ENCODE data around the gene CES2. TPM values are rescaled to one million over a fixed set of nuclear protein-coding genes. Genes with fewer than 3 reads are reported as not detected.
A peak's percentile ranks its signal among the peaks of the same experiment; 100 is the strongest.

Gene CES2
- total RNA-seq, 1 experiment from 2014 or later: 37.6 TPM

DNA sequence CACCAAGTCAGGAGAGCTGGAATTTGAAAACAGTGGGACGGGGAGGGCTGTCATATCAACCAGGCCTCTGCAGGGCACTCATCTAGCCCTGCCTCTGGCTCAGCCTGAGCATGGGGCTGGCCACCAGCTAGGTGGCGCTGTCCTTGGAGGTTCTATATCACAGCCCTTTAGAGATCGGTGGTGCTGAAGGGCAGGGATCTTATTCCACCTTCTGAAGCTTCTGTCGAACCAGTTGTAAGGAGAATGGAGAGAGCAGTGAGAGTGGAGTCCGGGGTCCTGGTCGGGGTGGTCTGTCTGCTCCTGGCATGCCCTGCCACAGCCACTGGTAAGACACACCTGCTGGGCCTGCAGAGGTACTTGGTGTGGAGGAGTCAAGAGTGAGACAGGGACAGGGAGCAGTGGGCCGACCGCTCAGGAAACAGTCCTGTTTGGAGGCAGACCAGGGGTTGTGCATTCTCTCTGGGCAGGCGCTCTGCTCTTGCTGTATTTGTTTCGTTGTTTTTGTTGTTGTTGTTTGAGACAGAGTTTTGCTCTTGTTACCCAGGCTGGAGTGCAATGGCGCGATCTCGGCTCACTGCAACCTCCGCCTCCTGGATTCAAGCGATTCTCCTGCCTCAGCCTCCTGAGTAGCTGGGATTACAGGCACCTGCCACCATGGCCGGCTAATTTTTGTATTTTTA is 25.9 kb downstream of the CES2 start, which contains the start of gene CES3:
Gene CES3 (plus strand): TSS at position 202 of the 680 bp plus-strand sequence. CDS start 42 bp downstream, at position 244.
- H3K4me1 ChIP-seq (ENCODE audit: insufficient read depth, low read length, poor library complexity, severe bottlenecking): peaks cover 4% of the 10 kb centered on the region
- intact Hi-C loops (cut with micrococcal nuclease; ENCODE audit: unreplicated experiment): no loop called here
- DNase-seq (ENCODE audit: low spot score): peak; percentile 88
- ChIA-PET POLR2A (ENCODE audit: low non-redundant PET) (no interaction called here), CTCF (interaction anchor here (1.1 to 2.6 kb wide), 3 partner anchors 9 to 194 kb away, joined by 3 to 10 read pairs (median 3); no protein-coding TSS in a partner anchor)
- H3K27me3 ChIP-seq (replicated peaks; ENCODE audit: insufficient read depth, low read depth, low read length, poor library complexity): no peaks in the 10 kb centered on the region
- H3K36me3 ChIP-seq (ENCODE audit: insufficient read depth, low read length, poor library complexity, severe bottlenecking): no peaks in the 10 kb centered on the region
- no peaks in the 10 kb centered on the region for H3K9me3 ChIP-seq (ENCODE audit: low read depth, low read length, poor library complexity, severe bottlenecking)
- no TSS peak for BruUV-seq (replicated peaks)
- no peak within 1 kb of the TSS for H3K27ac ChIP-seq (ENCODE audit: low read depth, low read length, poor library complexity, severe bottlenecking)
- no peak for TF ChIP-seq EZH2 (IDR thresholded peaks at IDR 0.05; ENCODE audit: borderline replicate concordance, low read depth, low read length, poor library complexity, severe bottlenecking)
- TF ChIP-seq, protein P1, sequence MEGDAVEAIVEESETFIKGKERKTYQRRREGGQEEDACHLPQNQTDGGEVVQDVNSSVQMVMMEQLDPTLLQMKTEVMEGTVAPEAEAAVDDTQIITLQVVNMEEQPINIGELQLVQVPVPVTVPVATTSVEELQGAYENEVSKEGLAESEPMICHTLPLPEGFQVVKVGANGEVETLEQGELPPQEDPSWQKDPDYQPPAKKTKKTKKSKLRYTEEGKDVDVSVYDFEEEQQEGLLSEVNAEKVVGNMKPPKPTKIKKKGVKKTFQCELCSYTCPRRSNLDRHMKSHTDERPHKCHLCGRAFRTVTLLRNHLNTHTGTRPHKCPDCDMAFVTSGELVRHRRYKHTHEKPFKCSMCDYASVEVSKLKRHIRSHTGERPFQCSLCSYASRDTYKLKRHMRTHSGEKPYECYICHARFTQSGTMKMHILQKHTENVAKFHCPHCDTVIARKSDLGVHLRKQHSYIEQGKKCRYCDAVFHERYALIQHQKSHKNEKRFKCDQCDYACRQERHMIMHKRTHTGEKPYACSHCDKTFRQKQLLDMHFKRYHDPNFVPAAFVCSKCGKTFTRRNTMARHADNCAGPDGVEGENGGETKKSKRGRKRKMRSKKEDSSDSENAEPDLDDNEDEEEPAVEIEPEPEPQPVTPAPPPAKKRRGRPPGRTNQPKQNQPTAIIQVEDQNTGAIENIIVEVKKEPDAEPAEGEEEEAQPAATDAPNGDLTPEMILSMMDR (conservative IDR thresholded peaks at IDR 0.05; ENCODE audit: low read depth, low read length): peak; percentile 99
- H3K4me3 ChIP-seq (ENCODE audit: low read depth, low read length, poor library complexity, severe bottlenecking): peak within 1 kb of the TSS; percentile 30

DNA sequence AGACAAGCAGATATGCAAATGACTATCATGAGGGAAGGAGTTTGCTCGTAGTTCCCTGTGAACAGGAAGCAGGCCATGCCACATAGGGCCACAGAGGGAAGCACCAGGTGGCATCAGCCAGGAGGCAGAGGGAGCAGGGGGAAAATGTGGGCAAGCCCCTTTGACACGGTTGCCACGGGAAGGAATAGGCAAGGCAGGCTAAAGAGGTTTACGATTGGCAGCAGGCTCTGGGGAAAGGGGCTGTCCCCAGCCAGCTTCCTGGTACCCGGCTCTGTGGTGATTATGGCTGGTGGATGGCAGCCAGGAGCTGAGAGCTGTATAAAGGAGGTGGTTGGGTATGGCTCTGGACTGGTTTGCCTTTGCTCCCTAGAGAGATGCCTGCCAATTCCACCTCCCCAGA is 26.6 kb downstream of the CES2 start:
- TF ChIP-seq, protein P1 (conservative IDR thresholded peaks at IDR 0.05; ENCODE audit: low read depth, low read length): no peak
- no peak for TF ChIP-seq EZH2 (IDR thresholded peaks at IDR 0.05; ENCODE audit: borderline replicate concordance, low read depth, low read length, poor library complexity, severe bottlenecking)
- no peaks in the 10 kb centered on the region for H3K9me3 ChIP-seq (ENCODE audit: low read depth, low read length, poor library complexity, severe bottlenecking)
- no peaks in the 10 kb centered on the region for H3K36me3 ChIP-seq (ENCODE audit: insufficient read depth, low read length, poor library complexity, severe bottlenecking)
- H3K4me3 ChIP-seq (ENCODE audit: low read depth, low read length, poor library complexity, severe bottlenecking): no peak overlapping the region
- BruUV-seq (replicated peaks): no TSS peak
- intact Hi-C loops (cut with micrococcal nuclease; ENCODE audit: unreplicated experiment): no loop called here
- ChIA-PET CTCF (interaction anchor here (0.5 to 2.6 kb wide), 2 partner anchors 159 to 193 kb away, joined by 3 to 10 read pairs; no protein-coding TSS in a partner anchor), POLR2A (ENCODE audit: low non-redundant PET) (interaction anchor here (0.8 kb wide), 1 partner anchor 199 kb away, joined by 3 read pairs; no protein-coding TSS in a partner anchor)
- H3K27ac ChIP-seq (ENCODE audit: low read depth, low read length, poor library complexity, severe bottlenecking): no peak overlapping the region
- DNase-seq (ENCODE audit: low spot score): peak; percentile 37
- peaks cover 4% of the 10 kb centered on the region for H3K4me1 ChIP-seq (ENCODE audit: insufficient read depth, low read length, poor library complexity, severe bottlenecking)
- H3K27me3 ChIP-seq (replicated peaks; ENCODE audit: insufficient read depth, low read depth, low read length, poor library complexity): no peaks in the 10 kb centered on the region

DNA sequence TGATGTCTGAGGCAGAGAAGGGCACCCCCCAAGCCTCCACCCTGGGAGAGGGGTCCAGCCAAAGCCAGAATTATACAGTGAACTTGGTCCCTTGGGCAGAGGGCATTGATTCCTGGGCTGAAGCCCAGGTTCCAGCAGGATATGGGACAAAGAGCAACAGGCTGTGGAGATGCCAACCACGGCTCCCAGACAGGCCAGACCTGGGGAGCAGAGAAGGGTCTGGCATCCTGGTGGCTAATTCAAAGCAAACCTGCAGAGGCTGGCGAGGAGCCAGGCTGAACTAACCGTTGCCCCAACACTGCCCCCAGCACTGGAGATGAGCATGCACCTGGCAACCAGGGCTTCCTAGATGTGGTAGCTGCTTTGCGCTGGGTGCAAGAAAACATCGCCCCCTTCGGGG is 28.7 kb downstream of the CES2 start:
- POLR2A ChIA-PET (ENCODE audit: low non-redundant PET): no interaction called here
- BruUV-seq (replicated peaks): no TSS peak
- Histone ChIP-seq H3K36me3 (ENCODE audit: insufficient read depth, low read length, poor library complexity, severe bottlenecking) (no peaks in the 10 kb centered on the region), H3K27ac (ENCODE audit: low read depth, low read length, poor library complexity, severe bottlenecking) (no peak overlapping the region), H3K9me3 (ENCODE audit: low read depth, low read length, poor library complexity, severe bottlenecking) (no peaks in the 10 kb centered on the region), H3K27me3 (replicated peaks; ENCODE audit: insufficient read depth, low read depth, low read length, poor library complexity) (no peaks in the 10 kb centered on the region), H3K4me1 (ENCODE audit: insufficient read depth, low read length, poor library complexity, severe bottlenecking) (peaks cover 4% of the 10 kb centered on the region), H3K4me3 (ENCODE audit: low read depth, low read length, poor library complexity, severe bottlenecking) (no peak overlapping the region)
- no peak for DNase-seq (ENCODE audit: low spot score)
- intact Hi-C loops (cut with micrococcal nuclease; ENCODE audit: unreplicated experiment): no loop called here
- CTCF ChIA-PET: no interaction called here
- TF ChIP-seq, protein P1 (conservative IDR thresholded peaks at IDR 0.05; ENCODE audit: low read depth, low read length): no peak
- TF ChIP-seq EZH2 (IDR thresholded peaks at IDR 0.05; ENCODE audit: borderline replicate concordance, low read depth, low read length, poor library complexity, severe bottlenecking): no peak

Measured in A673 (cell line).